OCI-LY7 (cell line): ENCODE data around the gene B3GALT6. TPM values are rescaled to one million over a fixed set of nuclear protein-coding genes. Genes with fewer than 3 reads are reported as not detected.

Experiments
- BruUV-seq: library from RNA; stranded (reverse); fragments of 400-500 nt; replicated peaks from 2 replicates; lab custom pipeline; 2021; lab: Mats Ljungman, UMichigan
- CTCF ChIA-PET: fragments of 300-600 bp; sonication (Branson Sonifier 250); formaldehyde crosslinking; loops from one replicate; lab custom pipeline; 2022; ENCODE audit warnings: antibody characterized with exemption; ENCODE audit not compliant: unreplicated experiment; lab: Charles Lee
- POLR2A ChIA-PET: fragments of 300-600 bp; sonication (Branson Sonifier 250); formaldehyde crosslinking; loops from one replicate; lab custom pipeline; 2022; ENCODE audit warnings: antibody characterized with exemption; lab: Charles Lee
- DNase-seq: peaks from one replicate; pipeline ENCODE4 v3.0.0-alpha.2; 2015; ENCODE audit warnings: low spot score
- H2AFZ ChIP-seq: fragments of 200-600 bp; sonication (generic), shearing (Covaris generic); 2 replicates; pipeline ENCODE4 v1.6.1; 2014; ENCODE audit warnings: mild to moderate bottlenecking, antibody characterized with exemption, low read length, moderate library complexity
- H3K27ac ChIP-seq: fragments of 200-600 bp; sonication (generic); 2 replicates; pipeline ENCODE4 v1.5.1; 2014; ENCODE audit warnings: mixed run types, low read depth, mild to moderate bottlenecking, moderate library complexity, low read length, inconsistent platforms; ENCODE audit not compliant: poor library complexity, severe bottlenecking
- H3K36me3 ChIP-seq: fragments of 200-600 bp; sonication (generic); 2 replicates; pipeline ENCODE4 v1.6.1; 2014; ENCODE audit warnings: mild to moderate bottlenecking, antibody characterized with exemption, low read length, moderate library complexity, mixed read lengths; ENCODE audit not compliant: insufficient read depth
- H3K4me1 ChIP-seq: fragments of 200-600 bp; sonication (generic); 2 replicates; pipeline ENCODE4 v1.5.1; 2014; ENCODE audit warnings: mild to moderate bottlenecking, low read length; ENCODE audit not compliant: insufficient read depth, poor library complexity, severe bottlenecking
- H3K4me2 ChIP-seq: fragments of 200-600 bp; sonication (generic); 2 replicates; pipeline ENCODE4 v1.6.1; 2014; ENCODE audit warnings: mild to moderate bottlenecking, low read length
- H3K4me3 ChIP-seq: fragments of 200-600 bp; sonication (generic); 2 replicates; pipeline ENCODE4 v1.5.1; 2014; ENCODE audit warnings: mild to moderate bottlenecking, low read depth, low read length; ENCODE audit not compliant: poor library complexity, severe bottlenecking
- H3K79me2 ChIP-seq: fragments of 200-600 bp; sonication (generic); 2 replicates; pipeline ENCODE4 v1.6.1; 2016; ENCODE audit warnings: low read depth, mild to moderate bottlenecking, low read length, moderate library complexity, mixed read lengths; ENCODE audit not compliant: insufficient read depth
- H3K9me2 ChIP-seq: fragments of 200-600 bp; sonication (generic); 2 replicates; pipeline ENCODE4 v1.6.1; 2016; ENCODE audit warnings: mild to moderate bottlenecking, low read length, mixed read lengths; ENCODE audit not compliant: insufficient read depth
- H3K9me3 ChIP-seq: fragments of 200-600 bp; sonication (generic); 2 replicates; pipeline ENCODE4 v1.6.1; 2014; ENCODE audit warnings: mild to moderate bottlenecking, mixed run types, low read length, mixed read lengths
- H4K20me1 ChIP-seq: fragments of 200-600 bp; sonication (generic); 2 replicates; pipeline ENCODE4 v1.6.1; 2014; ENCODE audit warnings: mild to moderate bottlenecking, antibody characterized with exemption, low read length, moderate library complexity, mixed read lengths; ENCODE audit not compliant: insufficient read depth
- EZH2phosphoT487 ChIP-seq: fragments of 200-600 bp; sonication (generic); IDR thresholded peaks from 2 replicates; pipeline ENCODE4 v1.6.1; 2018; ENCODE audit warnings: low read depth, borderline replicate concordance, mild to moderate bottlenecking, mixed run types, antibody characterized with exemption, low read length, moderate library complexity, mixed read lengths
- intact Hi-C: fragments of 100-400 bp; cut with micrococcal nuclease; formaldehyde crosslinking; loops from one replicate; pipeline ENCODE4 v1.10.0; 2022; ENCODE audit not compliant: unreplicated experiment
- total RNA-seq, 2 experiments: library from RNA; depleted of rRNA in 1 of 2; stranded (reverse); fragments of >200 nt in 1 of 2; shearing (Covaris generic) in 1 of 2; gene quantifications; 2 replicates each; pipeline ENCODE4 v1.2.3, GENCODE V29; 2014 to 2022
- TF ChIP-seq, protein P1 (sequence below): fragments of 200-600 bp; sonication (generic); conservative IDR thresholded peaks from 2 replicates; pipeline ENCODE4 v1.5.1; 2014; ENCODE audit warnings: mild to moderate bottlenecking, antibody characterized with exemption, low read length, moderate library complexity, mixed read lengths

Gene B3GALT6
- total RNA-seq, 2 experiments from 2014 or later, result 27.1 to 36.2 TPM

GRCh38 chr1:1272341-1273208 is 40.5 kb downstream of the B3GALT6 start:
- ChIA-PET POLR2A (interaction anchor here (0.6 to 1.4 kb wide), 2 partner anchors 12 to 151 kb away, joined by 3 read pairs; no protein-coding TSS in a partner anchor), CTCF (interaction anchor here (0.6 kb wide), 1 partner anchor 19 kb away, joined by 3 read pairs; no protein-coding TSS in a partner anchor)
- DNase-seq, result peak; percentile 54
- BruUV-seq, result no TSS peak
- H4K20me1 ChIP-seq, result 0 out of 2 replicates have a peak, but pooled peaks cover 12% of the 10 kb centered on the region
- peaks cover 41% of the 10 kb centered on the region for H3K36me3 ChIP-seq
- H3K27ac ChIP-seq, result peak overlapping the region; percentile 12
- H3K79me2 ChIP-seq, result peaks cover 39% of the 10 kb centered on the region
- peaks cover 26% of the 10 kb centered on the region for H3K4me1 ChIP-seq
- peak overlapping the region; percentile 84 for H3K4me2 ChIP-seq
- TF ChIP-seq, protein P1, sequence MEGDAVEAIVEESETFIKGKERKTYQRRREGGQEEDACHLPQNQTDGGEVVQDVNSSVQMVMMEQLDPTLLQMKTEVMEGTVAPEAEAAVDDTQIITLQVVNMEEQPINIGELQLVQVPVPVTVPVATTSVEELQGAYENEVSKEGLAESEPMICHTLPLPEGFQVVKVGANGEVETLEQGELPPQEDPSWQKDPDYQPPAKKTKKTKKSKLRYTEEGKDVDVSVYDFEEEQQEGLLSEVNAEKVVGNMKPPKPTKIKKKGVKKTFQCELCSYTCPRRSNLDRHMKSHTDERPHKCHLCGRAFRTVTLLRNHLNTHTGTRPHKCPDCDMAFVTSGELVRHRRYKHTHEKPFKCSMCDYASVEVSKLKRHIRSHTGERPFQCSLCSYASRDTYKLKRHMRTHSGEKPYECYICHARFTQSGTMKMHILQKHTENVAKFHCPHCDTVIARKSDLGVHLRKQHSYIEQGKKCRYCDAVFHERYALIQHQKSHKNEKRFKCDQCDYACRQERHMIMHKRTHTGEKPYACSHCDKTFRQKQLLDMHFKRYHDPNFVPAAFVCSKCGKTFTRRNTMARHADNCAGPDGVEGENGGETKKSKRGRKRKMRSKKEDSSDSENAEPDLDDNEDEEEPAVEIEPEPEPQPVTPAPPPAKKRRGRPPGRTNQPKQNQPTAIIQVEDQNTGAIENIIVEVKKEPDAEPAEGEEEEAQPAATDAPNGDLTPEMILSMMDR, result no peak
- no peak for TF ChIP-seq EZH2phosphoT487
- H3K9me3 ChIP-seq, result no peaks in the 10 kb centered on the region
- intact Hi-C loops, result loop anchor here (1.0 kb wide), 1 partner anchor 156 kb away; the partner anchor contains the start of gene C1orf159
- no peak overlapping the region for H2AFZ ChIP-seq
- no peaks in the 10 kb centered on the region for H3K9me2 ChIP-seq
- peak overlapping the region; percentile 94 for H3K4me3 ChIP-seq

DNA sequence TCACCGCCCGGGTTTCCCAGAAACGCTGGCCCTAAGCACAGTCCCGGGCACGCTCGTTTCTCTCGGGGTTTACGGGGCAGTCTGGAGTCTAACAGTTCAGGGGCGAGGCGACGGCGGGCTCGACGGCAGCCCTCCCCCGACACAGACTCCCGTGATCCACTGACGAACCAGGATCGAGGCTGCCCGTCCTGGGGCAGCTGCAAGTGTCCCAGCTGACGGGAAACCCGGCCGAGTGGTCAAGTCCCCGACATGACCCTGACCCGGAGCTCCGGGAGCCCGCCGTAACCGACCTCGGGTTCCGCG is 41.1 kb downstream of the B3GALT6 start:
- intact Hi-C loops, result loop anchor here (1.0 kb wide), 1 partner anchor 157 kb away; the partner anchor contains the start of gene C1orf159
- H3K4me1 ChIP-seq, result peaks cover 26% of the 10 kb centered on the region

More for the DNA sequence above, 41.1 kb downstream of the B3GALT6 start:
- Histone ChIP-seq H3K9me2 (no peaks in the 10 kb centered on the region), H3K4me3 (peak overlapping the region; percentile 94), H3K9me3 (no peaks in the 10 kb centered on the region), H3K79me2 (peaks cover 39% of the 10 kb centered on the region), H3K4me2 (peak overlapping the region; percentile 84), H3K27ac (peak overlapping the region; percentile 12), H3K36me3 (peaks cover 35% of the 10 kb centered on the region), H4K20me1 (0 out of 2 replicates have a peak, but pooled peaks cover 12% of the 10 kb centered on the region), H2AFZ (no peak overlapping the region)
- POLR2A ChIA-PET, result interaction anchor here (0.6 to 1.4 kb wide), 4 partner anchors 12 to 376 kb away, joined by 3 to 6 read pairs (median 4); no protein-coding TSS in a partner anchor
- no peak for TF ChIP-seq EZH2phosphoT487
- TF ChIP-seq, protein P1, result no peak
- no peak for DNase-seq
- CTCF ChIA-PET, result interaction anchor here (0.5 to 0.9 kb wide), 3 partner anchors 16 to 198 kb away, joined by 3 to 11 read pairs (median 8); no protein-coding TSS in a partner anchor
- BruUV-seq, result no TSS peak
